Subcutaneous adipose tissue (tissue), 4 donors: Measurements from ENCODE around the gene ATG16L2. TPM values are rescaled to one million over a fixed set of nuclear protein-coding genes. Genes with fewer than 3 reads are reported as not detected.

Experiments
- CTCF ChIP-seq: fragments of 450-650 bp; IDR thresholded peaks from one replicate; pipeline ENCODE4 v1.5.1; 2016; ENCODE audit warnings: low read depth, mild to moderate bottlenecking, control low read depth, antibody characterized with exemption, moderate library complexity
- total RNA-seq, 4 donors: library from RNA; depleted of rRNA; stranded (reverse); fragments of >200 nt; gene quantifications; one replicate each; pipeline ENCODE4 v1.1.0, GENCODE V29; 2016

Gene ATG16L2
- total RNA-seq, 4 donors from 2014 or later = 12.6 to 50.8 (median 34.0) TPM

- TF ChIP-seq CTCF = no peak
Observed at GRCh38 chr11:72787216-72788104, 26.8 kb upstream of the ATG16L2 start.

- TF ChIP-seq CTCF = no peak
Observed at GRCh38 chr11:72788241-72788640, 26.0 kb upstream of the ATG16L2 start.

- no peak for TF ChIP-seq CTCF
Observed at GRCh38 chr11:72789493-72790131, 24.6 kb upstream of the ATG16L2 start.

- no peak for TF ChIP-seq CTCF
Observed at GRCh38 chr11:72792437-72793021, 21.7 kb upstream of the ATG16L2 start.

GRCh38 chr11:72793076-72793424, 21.2 kb upstream of the ATG16L2 start:
- no peak for TF ChIP-seq CTCF

- no peak for TF ChIP-seq CTCF
Observed at GRCh38 chr11:72793425-72794367, 20.5 kb upstream of the ATG16L2 start, which contains the start of gene STARD10. Gene STARD10, minus strand, starts transcription at chr11:72794047. Its CDS starts 12,866 bp downstream, at chr11:72781181.
